KOPT-K1 (cell line): Measurements from ENCODE around the gene KCNC2.

Experiments
- H3K27ac ChIP-seq: fragments of 200-600 bp; sonication (generic); 2 replicates; pipeline ENCODE4 v1.5.1; 2016; ENCODE audit warnings: antibody characterized with exemption, mild to moderate bottlenecking, low read depth, low read length; ENCODE audit not compliant: poor library complexity, severe bottlenecking
- H3K36me3 ChIP-seq: fragments of 200-600 bp; sonication (generic); 2 replicates; pipeline ENCODE4 v1.5.1; 2017; ENCODE audit warnings: antibody characterized with exemption, mild to moderate bottlenecking, low read length, moderate library complexity; ENCODE audit not compliant: insufficient read depth
- H3K9me3 ChIP-seq: fragments of 200-600 bp; sonication (generic); 2 replicates; pipeline ENCODE4 v1.5.1; 2017; ENCODE audit warnings: antibody characterized with exemption, low read length, mild to moderate bottlenecking; ENCODE audit not compliant: insufficient read depth, poor library complexity, severe bottlenecking

Gene KCNC2

DNA sequence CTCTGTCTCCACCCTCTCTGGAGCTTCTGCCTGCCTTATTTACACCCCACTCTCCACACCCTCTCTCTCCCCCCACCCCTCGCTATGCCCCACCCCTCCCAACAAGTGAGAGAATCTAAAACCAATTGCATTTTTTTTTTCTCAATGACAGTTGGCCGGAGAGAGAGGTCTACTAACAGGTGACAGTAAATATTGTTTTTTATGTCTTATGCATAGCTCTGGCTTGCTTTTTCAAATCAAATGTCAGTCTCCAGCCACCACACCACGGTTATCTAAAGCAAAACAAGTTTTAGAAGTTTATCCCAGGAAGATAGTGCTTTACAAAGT lies at the start of gene KCNC2:
KCNC2 (minus strand) TSS at position 28 of the 327 bp plus-strand sequence.
- H3K27ac ChIP-seq = no peak within 1 kb of the TSS

GRCh38 chr12:75259143-75259542 lies 49.5 kb upstream of the KCNC2 start:
- H3K27ac ChIP-seq = no peak overlapping the region

More for the DNA sequence above, at the start of gene KCNC2:
- Histone ChIP-seq H3K9me3 (peaks cover 20% of the 10 kb centered on the region), H3K36me3 (no peaks in the 10 kb centered on the region)

GRCh38 chr12:75257510-75257909 lies 47.9 kb upstream of the KCNC2 start:
- Histone ChIP-seq H3K27ac (peak overlapping the region; percentile 47), H3K9me3 (peaks cover 9% of the 10 kb centered on the region), H3K36me3 (no peaks in the 10 kb centered on the region)

More at GRCh38 chr12:75259143-75259542, 49.5 kb upstream of the KCNC2 start:
- Histone ChIP-seq H3K36me3 (no peaks in the 10 kb centered on the region), H3K9me3 (no peaks in the 10 kb centered on the region)

DNA sequence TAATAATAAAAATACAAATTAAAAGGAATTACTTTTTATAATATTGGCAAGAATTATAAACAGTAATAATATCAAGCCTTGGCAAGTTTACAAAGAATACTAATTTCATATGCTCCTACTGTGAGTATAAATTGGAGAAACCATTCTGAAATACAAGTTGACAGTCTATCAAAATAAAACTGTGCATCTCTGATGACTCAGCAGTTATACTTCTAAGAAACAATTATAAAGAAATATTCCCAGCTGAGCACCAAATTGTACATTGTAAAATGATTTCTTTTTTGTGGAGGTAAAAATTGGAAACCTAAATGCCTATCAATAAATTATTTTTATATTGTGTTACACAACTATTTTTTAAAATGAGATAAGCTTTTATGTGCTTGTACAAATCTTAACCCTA lies 35.5 kb upstream of the KCNC2 start:
- Histone ChIP-seq H3K9me3 (peaks cover 14% of the 10 kb centered on the region), H3K27ac (no peak overlapping the region), H3K36me3 (no peaks in the 10 kb centered on the region)

DNA sequence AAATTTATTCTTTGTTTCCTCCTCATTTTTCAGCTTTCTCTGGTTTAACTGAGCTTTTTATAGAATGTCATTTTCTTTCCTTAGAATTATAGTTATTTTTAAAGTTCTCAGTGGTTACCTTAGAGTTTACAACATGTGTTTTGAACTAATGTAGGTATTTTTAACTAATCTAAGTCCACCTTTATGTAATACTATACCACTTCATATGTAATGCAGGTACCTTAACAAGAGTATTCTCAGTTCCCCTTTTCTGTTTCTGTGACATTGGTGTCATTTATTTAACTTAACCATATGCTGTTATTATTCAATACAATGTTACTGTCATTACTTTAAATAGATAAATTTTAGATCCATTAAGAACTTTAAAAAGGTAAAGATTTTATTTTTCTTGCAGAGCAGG lies 30.3 kb upstream of the KCNC2 start:
- Histone ChIP-seq H3K27ac (no peak overlapping the region), H3K9me3 (peaks cover 25% of the 10 kb centered on the region)

GRCh38 chr12:75236206-75236605 lies 26.6 kb upstream of the KCNC2 start:
- Histone ChIP-seq H3K27ac (no peak overlapping the region), H3K36me3 (no peaks in the 10 kb centered on the region), H3K9me3 (peaks cover 28% of the 10 kb centered on the region)

More for the DNA sequence above, 30.3 kb upstream of the KCNC2 start:
- H3K36me3 ChIP-seq = no peaks in the 10 kb centered on the region

DNA sequence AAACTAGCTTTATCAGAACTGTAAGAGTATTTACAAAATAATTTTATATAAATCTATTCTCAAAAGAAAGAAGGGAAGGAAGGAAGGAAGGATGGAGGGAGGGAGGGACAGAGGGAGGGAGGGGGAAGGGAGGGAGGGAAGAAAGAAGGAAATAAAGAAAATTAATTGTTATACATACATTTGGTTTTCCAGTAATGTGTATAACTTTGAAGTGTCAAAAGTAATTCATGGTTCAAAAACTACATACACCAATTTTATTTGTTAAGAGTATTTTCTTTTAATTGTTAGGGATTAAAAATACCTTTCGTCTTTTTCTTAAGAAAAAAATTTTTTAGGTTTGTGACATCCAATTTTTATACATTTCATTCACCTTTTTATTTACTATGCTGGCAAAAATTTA lies 17.5 kb upstream of the KCNC2 start:
- H3K9me3 ChIP-seq = peaks cover 13% of the 10 kb centered on the region
- H3K36me3 ChIP-seq = no peaks in the 10 kb centered on the region
- no peak overlapping the region for H3K27ac ChIP-seq

DNA sequence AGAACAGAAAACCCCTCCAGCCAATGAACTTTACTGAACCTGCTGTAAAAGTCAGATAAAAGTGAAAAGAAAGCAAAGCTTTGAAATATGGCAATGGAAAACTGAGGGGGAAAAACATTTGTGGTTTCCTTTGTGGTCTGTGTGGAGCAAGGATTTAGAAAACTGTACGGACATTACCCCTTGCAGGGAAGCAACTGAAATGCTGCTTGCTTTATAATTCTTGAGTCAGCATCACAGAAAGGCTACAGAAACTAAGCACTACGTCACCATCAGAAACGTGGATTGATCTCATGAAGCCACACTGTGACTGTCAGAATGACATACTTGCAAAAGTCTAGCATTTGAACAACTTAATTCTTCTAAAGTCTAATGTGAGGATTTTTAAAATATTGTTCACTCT lies 2.4 kb upstream of the KCNC2 start:
- no peaks in the 10 kb centered on the region for H3K36me3 ChIP-seq
- peaks cover 14% of the 10 kb centered on the region for H3K9me3 ChIP-seq
- H3K27ac ChIP-seq = no peak overlapping the region

- Histone ChIP-seq H3K9me3 (peaks cover 20% of the 10 kb centered on the region), H3K27ac (no peak overlapping the region), H3K36me3 (no peaks in the 10 kb centered on the region)
Observed at GRCh38 chr12:75208856-75209811, 505 bp downstream of the KCNC2 start.

DNA sequence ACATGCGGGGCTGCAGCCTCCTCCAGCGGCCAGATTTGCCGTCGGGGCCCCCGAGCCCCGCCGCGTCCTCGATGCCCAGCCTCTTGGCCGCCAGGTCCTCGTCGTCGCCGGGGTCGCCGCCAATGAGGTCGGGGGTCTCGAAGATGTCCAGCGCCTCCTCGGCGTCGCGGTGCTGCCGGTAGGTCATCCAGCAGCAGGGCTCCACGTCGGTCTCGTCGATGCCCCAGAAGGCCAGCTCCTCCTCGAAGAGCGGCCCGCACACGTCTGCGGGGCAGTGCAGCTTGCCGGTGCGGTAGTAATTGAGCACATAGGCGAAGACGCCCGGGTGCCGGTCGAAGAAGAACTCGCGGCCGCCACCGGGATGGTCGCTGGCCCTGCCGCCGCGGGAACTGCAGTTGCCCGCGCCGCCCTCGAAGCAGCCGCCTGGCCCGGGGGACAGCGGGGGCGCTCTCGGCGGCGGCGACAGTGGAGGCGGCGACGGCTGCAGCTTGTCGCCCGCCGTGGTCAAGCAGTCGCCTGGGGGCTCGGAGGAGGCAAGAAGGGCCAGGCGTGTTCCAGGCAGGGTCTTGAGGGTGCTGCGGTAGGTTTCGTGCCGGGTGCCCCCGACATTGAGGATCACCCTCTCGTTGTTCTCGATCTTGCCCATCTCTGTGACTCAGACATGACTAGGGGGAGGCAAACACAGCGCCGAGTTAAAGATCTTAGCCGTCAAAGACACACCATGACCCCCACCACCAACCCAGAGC lies 2.1 kb downstream of the KCNC2 start:
- H3K36me3 ChIP-seq = no peaks in the 10 kb centered on the region
- no peak overlapping the region for H3K27ac ChIP-seq
- H3K9me3 ChIP-seq = peaks cover 20% of the 10 kb centered on the region

DNA sequence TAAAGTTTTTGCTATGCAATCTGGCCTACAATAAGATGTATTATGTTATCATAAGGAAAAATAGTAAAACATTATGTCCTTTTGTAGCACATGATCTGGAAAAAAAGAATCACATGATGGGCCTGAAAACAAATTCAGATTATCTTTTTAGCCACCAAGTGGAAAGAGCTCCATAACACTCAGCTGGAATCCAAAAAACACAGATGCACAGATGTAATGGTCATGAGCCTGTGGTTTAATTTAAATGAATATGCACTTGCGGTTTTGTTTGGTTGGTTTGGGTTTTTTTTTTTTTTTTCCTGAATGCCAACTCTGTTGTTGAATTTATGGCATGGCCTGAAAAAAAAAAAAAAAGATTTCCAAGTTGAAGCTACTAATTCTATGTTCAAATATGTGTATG lies 4.1 kb downstream of the KCNC2 start:
- Histone ChIP-seq H3K36me3 (no peaks in the 10 kb centered on the region), H3K9me3 (peaks cover 20% of the 10 kb centered on the region), H3K27ac (no peak overlapping the region)

GRCh38 chr12:75196865-75197264 lies 12.8 kb downstream of the KCNC2 start:
- no peak overlapping the region for H3K27ac ChIP-seq
- H3K36me3 ChIP-seq = no peaks in the 10 kb centered on the region
- H3K9me3 ChIP-seq = no peaks in the 10 kb centered on the region

GRCh38 chr12:75196408-75196807 lies 13.2 kb downstream of the KCNC2 start:
- Histone ChIP-seq H3K9me3 (no peaks in the 10 kb centered on the region), H3K27ac (no peak overlapping the region), H3K36me3 (no peaks in the 10 kb centered on the region)

DNA sequence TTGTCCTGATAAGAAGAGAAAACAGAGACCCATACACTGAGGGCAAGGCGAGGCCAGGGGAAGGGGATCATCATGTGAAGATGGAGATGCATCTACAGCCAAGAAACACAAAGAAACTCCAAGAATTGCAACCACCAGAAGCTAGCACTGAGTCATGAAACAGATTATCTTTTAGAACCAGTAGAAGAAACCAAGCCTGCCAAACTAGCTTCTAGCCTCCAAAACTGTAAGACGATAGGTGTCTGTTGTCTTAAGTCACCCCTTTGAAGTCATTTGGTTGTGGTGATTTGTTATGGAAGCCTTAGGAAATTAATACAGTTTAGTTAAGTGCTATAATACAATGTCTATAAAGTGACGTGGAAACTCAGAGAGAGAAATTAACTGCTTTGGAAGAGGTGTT lies 15.4 kb downstream of the KCNC2 start:
- Histone ChIP-seq H3K27ac (no peak overlapping the region), H3K36me3 (no peaks in the 10 kb centered on the region), H3K9me3 (no peaks in the 10 kb centered on the region)

DNA sequence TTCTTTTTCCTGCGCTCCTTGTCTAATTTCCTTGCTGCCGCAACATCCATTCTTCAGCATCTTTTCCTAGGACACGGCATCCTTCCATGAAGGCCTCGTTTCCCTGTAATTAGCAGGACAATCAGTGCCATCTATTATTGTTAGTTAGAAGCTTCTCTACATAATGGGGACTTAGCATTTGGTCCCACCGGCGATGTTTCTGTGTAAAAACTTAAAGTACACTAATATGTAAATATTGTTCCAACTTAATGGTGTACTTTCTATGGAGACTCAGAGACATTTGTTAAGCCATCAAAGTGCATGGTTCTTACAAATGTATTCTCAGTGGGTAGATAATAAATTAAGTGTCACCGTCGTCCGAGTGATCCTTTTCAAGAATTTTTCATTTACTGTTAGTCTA lies 17.4 kb downstream of the KCNC2 start:
- no peak overlapping the region for H3K27ac ChIP-seq
- H3K36me3 ChIP-seq = no peaks in the 10 kb centered on the region

More for the DNA sequence above, 17.4 kb downstream of the KCNC2 start:
- H3K9me3 ChIP-seq = no peaks in the 10 kb centered on the region
